GM18951 (cell line): Measurements from ENCODE around the gene CALML6.
A peak's percentile ranks its signal among the peaks of the same experiment; 100 is the strongest.
"Not testable (repeated sequence)": the region's sequence is repeated elsewhere in the genome, so short reads cannot be mapped to it uniquely, and the experiment has no call there.

Experiments
- POLR2A ChIP-seq: IDR thresholded peaks from 4 replicates; pipeline ENCODE4 v1.6.1; 2011; ENCODE audit warnings: mild to moderate bottlenecking; ENCODE audit not compliant: insufficient read length, insufficient read depth; ENCODE audit errors: extremely low read depth
- in situ Hi-C: fragments of 300-500 bp; cut with MboI; formaldehyde crosslinking; loops from one replicate; pipeline ENCODE4 v1.12.0; 2022; ENCODE audit warnings: low sequenced_read_pairs, mixed read lengths, inconsistent platforms; ENCODE audit not compliant: unreplicated experiment

CALML6 gene

DNA sequence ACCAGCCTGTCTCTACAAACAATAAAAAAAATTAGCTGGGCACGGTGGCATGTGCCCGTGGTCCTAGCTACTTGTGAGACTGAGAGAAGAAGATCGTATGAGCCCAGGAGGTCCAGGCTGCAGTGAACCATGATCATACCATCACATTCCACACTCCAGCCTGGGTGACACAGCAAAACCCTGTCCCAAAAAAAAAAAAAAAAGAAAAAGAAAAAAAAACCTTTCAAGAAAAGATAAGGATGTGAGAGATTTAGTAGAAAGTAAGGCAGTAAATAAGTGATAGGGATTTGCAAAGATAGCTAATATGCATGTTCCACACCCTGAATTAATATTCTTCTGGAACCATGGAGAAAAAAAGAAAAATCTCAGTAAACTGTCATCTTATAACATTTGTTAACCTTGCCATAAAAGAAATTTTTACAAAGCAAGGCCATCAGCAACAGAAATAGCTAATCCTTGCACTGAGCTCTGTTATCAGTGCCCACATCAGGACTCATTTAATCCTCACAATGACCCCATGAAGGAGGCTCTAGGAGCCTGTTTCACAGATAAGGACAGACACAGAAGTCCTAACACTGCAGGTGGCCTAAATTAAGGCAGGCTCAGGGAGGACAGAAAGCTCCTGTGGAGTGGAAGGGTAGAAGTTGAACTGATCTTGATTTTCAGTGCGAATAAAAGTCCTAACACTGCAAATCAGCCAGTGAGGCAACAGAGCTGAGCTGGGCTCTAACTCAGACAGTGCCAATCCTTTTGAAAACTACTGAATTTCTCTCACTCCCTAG is 31.8 kb upstream of the CALML6 start:
- in situ Hi-C loops: no loop called here
- TF ChIP-seq POLR2A: no peak

GRCh38 chr1:1883890-1884289 is 31.2 kb upstream of the CALML6 start:
- in situ Hi-C loops: not testable (repeated sequence)

- in situ Hi-C loops: loop anchor here (5.0 kb wide), 1 partner anchor 102 kb away; no protein-coding TSS in a partner anchor
Observed at GRCh38 chr1:1889090-1889750, 25.8 kb upstream of the CALML6 start.

DNA sequence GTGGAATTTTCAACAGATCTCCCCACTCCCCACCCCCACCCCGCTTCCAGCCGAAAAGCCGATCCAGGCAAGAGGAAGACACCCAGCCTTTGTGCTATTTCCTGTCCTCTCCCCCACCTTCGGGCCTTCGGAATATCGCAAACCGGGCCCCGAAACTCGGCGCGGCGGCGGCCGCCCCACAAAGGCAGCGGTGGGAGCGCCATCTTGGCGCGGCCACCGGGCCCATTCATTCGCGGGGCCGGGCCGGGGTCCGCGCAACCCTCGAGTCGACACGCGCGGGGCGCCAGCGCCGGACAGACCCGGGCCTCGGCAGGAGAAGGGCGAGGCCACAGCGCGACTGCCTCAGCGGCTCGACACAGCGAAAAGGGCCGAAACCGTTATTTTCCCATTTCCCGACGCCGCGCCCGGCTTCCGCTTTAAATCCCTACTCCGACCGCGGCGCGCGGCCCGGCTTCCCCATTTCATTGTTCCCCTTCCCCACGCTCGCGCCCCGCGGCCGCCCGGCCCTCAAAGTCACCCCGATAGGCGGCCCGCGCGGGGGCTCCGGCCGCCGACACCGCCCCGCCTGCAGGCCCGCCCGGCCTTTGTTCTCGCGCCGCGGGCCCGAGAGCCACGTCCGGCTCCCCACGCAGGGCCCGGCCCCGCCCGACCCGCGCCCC is 25.1 kb upstream of the CALML6 start:
- in situ Hi-C loops: loop anchor here (5.0 kb wide), 1 partner anchor 103 kb away; no protein-coding TSS in a partner anchor
- TF ChIP-seq POLR2A: peak; percentile 35

More at GRCh38 chr1:1889090-1889750, 25.8 kb upstream of the CALML6 start:
- no peak for TF ChIP-seq POLR2A

DNA sequence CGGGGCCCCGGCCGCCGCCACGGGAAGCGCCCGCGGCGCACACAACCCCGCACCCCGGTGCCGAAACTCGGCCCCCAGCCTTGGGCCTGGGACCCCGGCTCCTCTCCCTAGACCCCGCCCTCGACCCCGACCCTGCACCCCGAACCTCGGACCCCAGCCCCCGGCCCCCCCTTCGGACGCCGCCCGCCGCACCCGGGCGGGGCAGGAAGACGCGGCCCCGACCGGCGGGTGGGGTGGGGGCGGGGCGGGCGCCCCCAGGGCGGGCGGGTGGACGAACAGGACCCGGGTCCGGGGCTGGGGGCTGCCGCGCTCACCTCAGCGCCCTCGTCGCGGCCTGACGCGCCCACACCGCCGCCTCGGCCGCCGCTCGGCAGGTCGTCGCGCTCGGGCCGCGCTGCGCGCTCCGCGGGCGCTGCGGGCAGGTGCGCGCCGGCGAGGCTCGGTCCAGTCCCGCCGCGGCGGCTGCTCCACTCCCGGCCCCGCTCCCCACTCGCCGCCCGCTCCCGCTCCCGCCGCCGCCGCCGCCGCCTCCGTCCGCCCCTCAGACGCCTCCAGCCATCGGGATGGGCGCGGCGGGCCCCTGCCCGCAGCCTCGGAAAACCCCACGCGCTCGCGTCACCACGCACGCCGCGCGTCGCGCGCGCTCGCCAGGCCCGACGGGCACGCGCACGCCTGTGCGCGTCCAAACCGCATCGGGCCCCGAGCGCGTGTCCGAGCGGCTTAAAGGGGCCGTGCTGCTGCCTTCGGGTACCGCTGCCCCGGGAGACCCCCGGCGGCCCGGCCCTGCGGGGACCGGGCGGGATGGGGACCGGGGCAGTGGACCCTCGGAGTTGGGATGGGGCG is 24.3 kb upstream of the CALML6 start, which contains the start of gene GNB1:
Gene GNB1 (minus strand): TSS at position 582 of the 843 bp plus-strand sequence. CDS start 65,634 bp downstream, outside the sequence.
- peak; percentile 75 for TF ChIP-seq POLR2A
- in situ Hi-C loops: no loop called here

GRCh38 chr1:1891349-1892078 is 23.5 kb upstream of the CALML6 start:
- in situ Hi-C loops: no loop called here
- peak; percentile 57 for TF ChIP-seq POLR2A

GRCh38 chr1:1892079-1892762 is 22.8 kb upstream of the CALML6 start:
- no peak for TF ChIP-seq POLR2A
- in situ Hi-C loops: no loop called here

GRCh38 chr1:1892763-1893120 is 22.3 kb upstream of the CALML6 start:
- TF ChIP-seq POLR2A: no peak
- in situ Hi-C loops: no loop called here

GRCh38 chr1:1893291-1893985 is 21.6 kb upstream of the CALML6 start:
- in situ Hi-C loops: no loop called here
- no peak for TF ChIP-seq POLR2A

DNA sequence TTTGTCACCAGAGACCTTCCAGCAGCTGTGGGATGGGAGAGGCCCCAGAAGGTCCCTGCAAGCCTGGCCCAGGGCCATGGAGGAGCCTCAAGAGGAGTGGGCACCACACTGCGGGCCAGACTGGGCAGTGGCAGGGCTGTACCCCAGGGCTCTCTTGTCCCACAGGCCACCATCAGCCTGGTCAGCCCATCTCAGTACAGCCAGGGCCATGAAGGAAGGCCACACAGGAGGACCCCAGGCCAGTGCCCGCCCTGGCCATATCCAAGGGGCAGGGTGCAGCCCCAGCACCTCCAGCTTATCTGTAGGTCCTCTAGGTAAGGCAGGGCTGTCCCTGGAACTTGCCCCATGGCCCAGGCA is 21.1 kb upstream of the CALML6 start:
- no peak for TF ChIP-seq POLR2A
- in situ Hi-C loops: no loop called here

GRCh38 chr1:1894354-1895059 is 20.6 kb upstream of the CALML6 start:
- TF ChIP-seq POLR2A: no peak
- in situ Hi-C loops: no loop called here

- in situ Hi-C loops: no loop called here
Observed at GRCh38 chr1:1895060-1895418, 20.0 kb upstream of the CALML6 start.

More at GRCh38 chr1:1895060-1895418, 20.0 kb upstream of the CALML6 start:
- TF ChIP-seq POLR2A: no peak
